Measurements from ENCODE around the gene TAF1C. TPM values are rescaled to one million over a fixed set of nuclear protein-coding genes. Genes with fewer than 3 reads are reported as not detected.

Gene TAF1C
- total RNA-seq (10 to 100 TPM; 49.9 to 51.2 TPM), polyA plus RNA-seq (6.4 TPM)

DNA sequence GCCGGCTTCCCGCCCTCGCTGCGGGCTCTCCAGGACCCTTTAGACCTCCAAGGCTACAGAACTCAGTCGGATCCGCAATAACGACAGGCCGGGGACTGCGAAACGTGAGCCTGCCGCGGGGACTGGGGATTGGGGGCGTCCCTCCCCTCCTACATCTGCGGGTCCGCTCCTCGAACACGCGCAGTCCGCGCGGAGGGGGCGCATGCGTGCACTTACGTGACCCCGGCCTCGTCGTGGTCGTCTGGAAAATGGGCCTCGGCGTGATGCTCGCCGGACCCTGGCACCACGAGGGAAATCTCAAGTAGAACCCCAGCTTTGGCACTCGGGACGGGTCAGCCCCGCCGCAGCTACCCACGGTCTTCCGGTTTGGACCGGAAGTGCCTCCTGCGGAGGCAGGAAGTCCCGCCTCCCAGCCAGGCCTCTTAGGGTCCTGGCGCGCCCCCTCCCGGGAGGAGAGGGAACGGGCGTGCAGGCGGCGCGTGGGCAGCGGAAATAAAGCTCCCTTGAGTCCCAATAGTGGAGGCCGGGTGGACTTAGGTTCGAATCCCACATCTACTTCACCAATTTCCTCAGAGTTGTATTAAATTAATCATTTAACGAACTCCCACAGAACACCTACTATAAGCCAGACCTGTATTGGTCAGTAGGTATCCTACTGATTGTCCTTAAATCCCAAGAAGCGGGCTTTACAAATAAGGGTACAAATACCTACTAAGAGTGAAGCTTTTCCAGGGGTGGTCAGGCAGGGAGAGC lies at the start of gene TAF1C:
Gene TAF1C, minus strand, starts transcription at position 373 of the 753 bp plus-strand sequence. CDS start 2,069 bp downstream, outside the sequence.
- Histone ChIP-seq H3K27me3 (ENCODE audit: insufficient read depth, low read length, poor library complexity, severe bottlenecking) (no peaks in the 10 kb centered on the region), H3K4me1 (ENCODE audit: insufficient read depth, low read length) (peaks cover 14% of the 10 kb centered on the region), H3K4me3 (ENCODE audit: low read length) (peak within 1 kb of the TSS; percentile 99), H3K27ac (ENCODE audit: low read depth, low read length) (peak within 1 kb of the TSS; percentile 90), H3K36me3 (ENCODE audit: insufficient read depth, low read length) (peaks cover 9% of the 10 kb centered on the region), H3K9me3 (ENCODE audit: low read length) (no peaks in the 10 kb centered on the region)
- Mint-ChIP-seq H3K9me3 (no peaks in the 10 kb centered on the region), H3K4me3 (peak within 1 kb of the TSS; percentile 90 to 99 (median 96)), H3K36me3 (peaks cover 0 to 39% (median 3%) of the 10 kb centered on the region in 3 donors), H3K4me1 (peaks cover 21 to 29% (median 23%) of the 10 kb centered on the region in 3 donors), H3K27ac (peak within 1 kb of the TSS; percentile 86 to 97 (median 94)), H3K27me3 (no peaks in the 10 kb centered on the region)
- POLR2A ChIA-PET, result interaction anchor here (1.8 kb wide), 1 partner anchor 70 kb away, joined by 13 read pairs; the partner anchor contains the start of gene MBTPS1
- DNase-seq, result peak; percentile 83 to 92 (median 86)
- CTCF ChIA-PET, result interaction anchor here (0.6 to 2.3 kb wide), 28 partner anchors 9 to 319 kb away, joined by 3 to 54 read pairs (median 5); partner anchors contain the start of genes MBTPS1 and OSGIN1

GRCh38 chr16:84234321-84235241 lies 47.7 kb upstream of the TAF1C start:
- H3K4me1 Mint-ChIP-seq, result no peaks in the 10 kb centered on the region
- no peaks in the 10 kb centered on the region for H3K27me3 ChIP-seq (ENCODE audit: insufficient read depth, low read length, poor library complexity, severe bottlenecking)
- no peaks in the 10 kb centered on the region for H3K9me3 ChIP-seq (ENCODE audit: low read length)
- POLR2A ChIA-PET, result no interaction called here
- H3K27me3 Mint-ChIP-seq, result peaks cover 2 to 29% of the 10 kb centered on the region in 2 donors
- no peak overlapping the region for H3K27ac ChIP-seq (ENCODE audit: low read depth, low read length)
- H3K4me1 ChIP-seq (ENCODE audit: insufficient read depth, low read length), result no peaks in the 10 kb centered on the region
- H3K4me3 Mint-ChIP-seq, result no peak overlapping the region
- H3K36me3 Mint-ChIP-seq, result no peaks in the 10 kb centered on the region
- H3K27ac Mint-ChIP-seq, result peak overlapping the region in 2 of 8 donors; percentile 17 to 58
- no peak for DNase-seq
- CTCF ChIA-PET, result no interaction called here
- H3K36me3 ChIP-seq (ENCODE audit: insufficient read depth, low read length), result no peaks in the 10 kb centered on the region
- H3K4me3 ChIP-seq (ENCODE audit: low read length), result no peak overlapping the region
- no peaks in the 10 kb centered on the region for H3K9me3 Mint-ChIP-seq

GRCh38 chr16:84233748-84234147 lies 46.9 kb upstream of the TAF1C start:
- no peaks in the 10 kb centered on the region for H3K4me1 Mint-ChIP-seq
- no peak for DNase-seq
- no peak overlapping the region for H3K4me3 Mint-ChIP-seq
- no peaks in the 10 kb centered on the region for H3K9me3 Mint-ChIP-seq
- H3K4me3 ChIP-seq (ENCODE audit: low read length), result no peak overlapping the region
- no peaks in the 10 kb centered on the region for H3K27me3 ChIP-seq (ENCODE audit: insufficient read depth, low read length, poor library complexity, severe bottlenecking)
- H3K36me3 Mint-ChIP-seq, result no peaks in the 10 kb centered on the region
- ChIA-PET CTCF (no interaction called here), POLR2A (no interaction called here)
- no peaks in the 10 kb centered on the region for H3K9me3 ChIP-seq (ENCODE audit: low read length)
- no peaks in the 10 kb centered on the region for H3K4me1 ChIP-seq (ENCODE audit: insufficient read depth, low read length)
- H3K36me3 ChIP-seq (ENCODE audit: insufficient read depth, low read length), result no peaks in the 10 kb centered on the region
- H3K27me3 Mint-ChIP-seq, result peaks cover 1 to 24% of the 10 kb centered on the region in 2 donors
- no peak overlapping the region for H3K27ac ChIP-seq (ENCODE audit: low read depth, low read length)
- no peak overlapping the region for H3K27ac Mint-ChIP-seq

DNA sequence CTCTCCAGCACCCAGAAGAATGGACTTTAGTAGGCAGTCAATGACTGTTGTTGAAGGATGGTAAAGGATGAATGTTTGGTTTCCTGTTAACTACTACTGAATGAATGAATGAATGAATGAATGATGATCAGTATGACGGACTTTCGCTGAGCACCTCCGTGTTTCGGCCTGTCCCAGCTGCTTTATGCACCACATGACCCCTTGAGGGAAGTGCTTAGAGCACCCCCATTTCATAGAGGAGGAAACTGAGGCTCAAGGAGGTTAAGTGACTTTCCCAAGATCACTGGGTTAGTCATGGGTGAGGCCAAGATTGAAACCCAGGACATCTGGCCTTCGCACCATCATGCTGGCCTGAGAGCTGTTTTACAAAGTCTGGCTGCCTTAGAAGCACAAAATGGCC lies 46.1 kb upstream of the TAF1C start:
- no peak for DNase-seq
- Mint-ChIP-seq H3K27me3 (peaks cover 1 to 22% of the 10 kb centered on the region in 2 donors), H3K27ac (no peak overlapping the region), H3K4me3 (no peak overlapping the region), H3K9me3 (no peaks in the 10 kb centered on the region), H3K4me1 (no peaks in the 10 kb centered on the region), H3K36me3 (no peaks in the 10 kb centered on the region)
- ChIA-PET CTCF (no interaction called here), POLR2A (no interaction called here)
- Histone ChIP-seq H3K4me1 (ENCODE audit: insufficient read depth, low read length) (no peaks in the 10 kb centered on the region), H3K4me3 (ENCODE audit: low read length) (no peak overlapping the region), H3K9me3 (ENCODE audit: low read length) (no peaks in the 10 kb centered on the region), H3K27me3 (ENCODE audit: insufficient read depth, low read length, poor library complexity, severe bottlenecking) (no peaks in the 10 kb centered on the region), H3K27ac (ENCODE audit: low read depth, low read length) (no peak overlapping the region), H3K36me3 (ENCODE audit: insufficient read depth, low read length) (no peaks in the 10 kb centered on the region)

GRCh38 chr16:84232060-84232459 lies 45.2 kb upstream of the TAF1C start:
- no peak for DNase-seq
- Mint-ChIP-seq H3K27ac (no peak overlapping the region), H3K27me3 (peaks cover 6 to 18% of the 10 kb centered on the region in 2 donors), H3K4me3 (no peak overlapping the region), H3K36me3 (no peaks in the 10 kb centered on the region), H3K4me1 (no peaks in the 10 kb centered on the region), H3K9me3 (no peaks in the 10 kb centered on the region)
- ChIA-PET POLR2A (no interaction called here), CTCF (no interaction called here)
- Histone ChIP-seq H3K27me3 (ENCODE audit: insufficient read depth, low read length, poor library complexity, severe bottlenecking) (peaks cover 4% of the 10 kb centered on the region), H3K36me3 (ENCODE audit: insufficient read depth, low read length) (no peaks in the 10 kb centered on the region), H3K27ac (ENCODE audit: low read depth, low read length) (no peak overlapping the region), H3K4me3 (ENCODE audit: low read length) (no peak overlapping the region), H3K4me1 (ENCODE audit: insufficient read depth, low read length) (no peaks in the 10 kb centered on the region), H3K9me3 (ENCODE audit: low read length) (no peaks in the 10 kb centered on the region)

- ChIA-PET CTCF (no interaction called here), POLR2A (no interaction called here)
- H3K36me3 Mint-ChIP-seq, result no peaks in the 10 kb centered on the region
- Histone ChIP-seq H3K4me1 (ENCODE audit: insufficient read depth, low read length) (no peaks in the 10 kb centered on the region), H3K4me3 (ENCODE audit: low read length) (no peak overlapping the region), H3K27me3 (ENCODE audit: insufficient read depth, low read length, poor library complexity, severe bottlenecking) (peaks cover 10% of the 10 kb centered on the region), H3K27ac (ENCODE audit: low read depth, low read length) (no peak overlapping the region), H3K9me3 (ENCODE audit: low read length) (no peaks in the 10 kb centered on the region), H3K36me3 (ENCODE audit: insufficient read depth, low read length) (no peaks in the 10 kb centered on the region)
- no peaks in the 10 kb centered on the region for H3K4me1 Mint-ChIP-seq
- H3K27me3 Mint-ChIP-seq, result peaks cover 8 to 39% of the 10 kb centered on the region in 2 donors
- no peaks in the 10 kb centered on the region for H3K9me3 Mint-ChIP-seq
- H3K27ac Mint-ChIP-seq, result peak overlapping the region in 1 of 8 donors; percentile 38
- H3K4me3 Mint-ChIP-seq, result no peak overlapping the region
- no peak for DNase-seq
These were observed 42.6 kb upstream of the TAF1C start for GRCh38 chr16:84229471-84229870.

DNA sequence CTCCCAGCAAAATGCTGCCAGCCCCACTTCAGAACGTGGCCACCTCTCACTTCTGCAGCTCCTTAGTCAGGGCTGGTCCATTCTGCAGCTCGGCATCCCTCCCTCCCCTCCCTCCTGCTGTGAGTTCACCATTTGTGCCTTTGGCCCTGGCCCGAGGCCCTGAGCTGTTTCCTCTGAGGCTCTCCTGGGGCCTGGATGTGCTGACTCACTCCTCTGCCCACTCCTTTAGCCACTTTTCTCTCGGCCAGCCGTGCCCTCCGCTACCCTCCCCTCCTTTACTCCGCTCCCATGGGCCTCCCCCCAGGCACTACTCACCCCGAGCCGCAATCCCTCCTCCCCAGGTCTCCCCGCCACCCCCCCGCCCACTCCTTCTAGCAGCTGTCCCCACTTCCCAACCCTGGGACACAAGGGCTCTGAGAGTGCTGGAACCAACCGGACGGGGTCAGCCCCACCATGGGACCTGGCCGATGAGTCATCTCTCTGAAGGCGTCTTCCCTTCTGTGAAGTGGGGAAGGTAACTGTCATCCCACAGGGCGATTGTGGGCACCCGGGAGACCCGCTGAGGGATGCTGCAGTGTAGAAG lies 41.5 kb upstream of the TAF1C start:
- Mint-ChIP-seq H3K4me1 (no peaks in the 10 kb centered on the region), H3K27ac (no peak overlapping the region), H3K9me3 (no peaks in the 10 kb centered on the region), H3K4me3 (no peak overlapping the region), H3K27me3 (peaks cover 9 to 42% of the 10 kb centered on the region in 2 donors), H3K36me3 (no peaks in the 10 kb centered on the region)
- Histone ChIP-seq H3K27ac (ENCODE audit: low read depth, low read length) (no peak overlapping the region), H3K27me3 (ENCODE audit: insufficient read depth, low read length, poor library complexity, severe bottlenecking) (peaks cover 10% of the 10 kb centered on the region), H3K36me3 (ENCODE audit: insufficient read depth, low read length) (no peaks in the 10 kb centered on the region), H3K4me3 (ENCODE audit: low read length) (no peak overlapping the region), H3K4me1 (ENCODE audit: insufficient read depth, low read length) (no peaks in the 10 kb centered on the region), H3K9me3 (ENCODE audit: low read length) (no peaks in the 10 kb centered on the region)
- POLR2A ChIA-PET, result no interaction called here
- CTCF ChIA-PET, result no interaction called here
- no peak for DNase-seq

Data from CD8-positive, alpha-beta memory T cell (primary cell).